IMR-90 (cell line): ENCODE measurements around the gene SLITRK3. TPM values are rescaled to one million over a fixed set of nuclear protein-coding genes. Genes with fewer than 3 reads are reported as not detected.

ENCODE experiments used
- ATAC-seq: fragments of 200-7000 bp; cut with Tn5 transposase; 2 replicates; pipeline ENCODE4 v1.9.1; 2020; ENCODE audit warnings: low read depth, mild to moderate bottlenecking, moderate library complexity
- BruUV-seq: library from RNA; stranded (reverse); fragments of 400-500 nt; replicated peaks from 2 replicates; lab custom pipeline; 2021; lab: Mats Ljungman, UMichigan
- CTCF ChIA-PET: fragments of 300-600 bp; formaldehyde crosslinking; extraction: SDS; loops from one replicate; lab custom pipeline; 2021; ENCODE audit warnings: antibody characterized with exemption; lab: Yijun Ruan, JAX
- POLR2A ChIA-PET: fragments of 300-600 bp; sonication (Branson Sonifier 250); formaldehyde crosslinking; loops from one replicate; lab custom pipeline; 2022; ENCODE audit warnings: antibody characterized with exemption; ENCODE audit not compliant: unreplicated experiment; lab: Charles Lee
- DNase-seq: peaks from one replicate; pipeline ENCODE4 v3.0.0; 2013
- H2AFZ ChIP-seq: replicated peaks from 2 replicates; pipeline ENCODE3; 2013; ENCODE audit warnings: low read length, mild to moderate bottlenecking; ENCODE audit not compliant: poor library complexity
- H2AK5ac ChIP-seq: 2 replicates; pipeline ENCODE4 v1.6.1; 2013; ENCODE audit warnings: low read depth, low read length, inconsistent platforms
- H2AK9ac ChIP-seq: replicated peaks from 2 replicates; pipeline ENCODE3; 2013; ENCODE audit warnings: mild to moderate bottlenecking, low read depth, low read length, moderate library complexity; ENCODE audit not compliant: poor library complexity
- H2BK120ac ChIP-seq: 2 replicates; pipeline ENCODE4 v1.6.1; 2013; ENCODE audit warnings: low read depth, low read length, inconsistent platforms
- H2BK15ac ChIP-seq: 3 replicates; pipeline ENCODE4 v1.6.1; 2013; ENCODE audit warnings: low read depth, low read length, inconsistent platforms
- H2BK20ac ChIP-seq: 2 replicates; pipeline ENCODE4 v1.6.1; 2013; ENCODE audit warnings: low read depth, mild to moderate bottlenecking, inconsistent platforms, low read length, moderate library complexity
- H2BK5ac ChIP-seq: 2 replicates; pipeline ENCODE4 v1.6.1; 2013; ENCODE audit warnings: mild to moderate bottlenecking, low read depth, low read length, inconsistent platforms; ENCODE audit not compliant: poor library complexity, severe bottlenecking
- H3K14ac ChIP-seq: replicated peaks from 2 replicates; pipeline ENCODE4 v1.6.1; 2013; ENCODE audit warnings: low read depth, low read length, inconsistent platforms
- H3K18ac ChIP-seq: 2 replicates; pipeline ENCODE4 v1.6.1; 2013; ENCODE audit warnings: low read depth, low read length, control low read depth
- H3K23ac ChIP-seq: 2 replicates; pipeline ENCODE4 v1.6.1; 2013; ENCODE audit warnings: low read depth, low read length, inconsistent platforms
- H3K27ac ChIP-seq: 2 replicates; pipeline ENCODE4 v1.5.1; 2013; ENCODE audit warnings: mild to moderate bottlenecking, control low read depth, low read length; ENCODE audit not compliant: insufficient read depth
- H3K27me3 ChIP-seq: 2 replicates; pipeline ENCODE4 v1.6.1; 2013; ENCODE audit warnings: low read length; ENCODE audit not compliant: control insufficient read depth, insufficient read depth
- H3K36me3 ChIP-seq: 2 replicates; pipeline ENCODE4 v1.6.1; 2013; ENCODE audit warnings: low read length, mixed read lengths; ENCODE audit not compliant: control insufficient read depth, insufficient read depth
- H3K4ac ChIP-seq: 2 replicates; pipeline ENCODE4 v1.6.1; 2013; ENCODE audit warnings: low read depth, low read length, inconsistent platforms
- H3K4me1 ChIP-seq: 2 replicates; pipeline ENCODE4 v1.6.1; 2013; ENCODE audit warnings: low read length, mixed read lengths; ENCODE audit not compliant: control insufficient read depth, insufficient read depth
- H3K4me2 ChIP-seq: 2 replicates; pipeline ENCODE4 v1.6.1; 2013; ENCODE audit warnings: low read depth, mild to moderate bottlenecking, control low read depth, low read length, moderate library complexity
- H3K4me3 ChIP-seq: 2 replicates; pipeline ENCODE4 v1.5.1; 2013; ENCODE audit warnings: low read depth, mild to moderate bottlenecking, control low read depth, low read length, moderate library complexity; ENCODE audit not compliant: insufficient read depth
- H3K56ac ChIP-seq: 2 replicates; pipeline ENCODE4 v1.6.1; 2013; ENCODE audit warnings: low read length, inconsistent platforms; ENCODE audit not compliant: insufficient read depth; ENCODE audit errors: extremely low read depth
- H3K79me1 ChIP-seq, 2 experiments: 2 replicates each; pipeline ENCODE4 v1.6.1; 2013; ENCODE audit warnings: low read length in 2 of 2, inconsistent platforms in 1 of 2, low read depth in 1 of 2
- H3K9ac ChIP-seq: 2 replicates; pipeline ENCODE4 v1.6.1; 2013; ENCODE audit warnings: low read depth, low read length, control low read depth
- H3K9me1 ChIP-seq: 2 replicates; pipeline ENCODE4 v1.6.1; 2013; ENCODE audit warnings: low read length, inconsistent platforms; ENCODE audit not compliant: insufficient read depth
- H3K9me3 ChIP-seq: 2 replicates; pipeline ENCODE4 v1.6.1; 2013; ENCODE audit warnings: low read length; ENCODE audit not compliant: control insufficient read depth, insufficient read depth
- H4K20me1 ChIP-seq: 2 replicates; pipeline ENCODE4 v1.6.1; 2013; ENCODE audit warnings: low read length, inconsistent platforms; ENCODE audit not compliant: insufficient read depth
- H4K5ac ChIP-seq: 2 replicates; pipeline ENCODE4 v1.6.1; 2013; ENCODE audit warnings: mild to moderate bottlenecking, low read depth, low read length, control low read depth
- H4K8ac ChIP-seq, 2 experiments: 2 replicates each; pipeline ENCODE4 v1.6.1; 2013; ENCODE audit warnings: low read depth in 2 of 2, low read length in 2 of 2, control low read depth in 1 of 2, inconsistent platforms in 1 of 2
- H4K91ac ChIP-seq: 2 replicates; pipeline ENCODE4 v1.6.1; 2013; ENCODE audit warnings: low read depth, low read length, inconsistent platforms; ENCODE audit not compliant: insufficient read depth
- BHLHE40 ChIP-seq: fragments of 150-350 bp; IDR thresholded peaks from 2 replicates; pipeline ENCODE4 v1.6.1; 2016; ENCODE audit warnings: mild to moderate bottlenecking, low read depth, low read length
- CEBPB ChIP-seq: IDR thresholded peaks from 2 replicates; pipeline ENCODE4 v1.6.1; 2012; ENCODE audit warnings: low read depth, low read length, improper control_type of control experiment
- CTCF ChIP-seq: conservative IDR thresholded peaks from 2 replicates; pipeline ENCODE4 v1.5.1; 2012; ENCODE audit warnings: mild to moderate bottlenecking, low read depth, low read length, improper control_type of control experiment
- ELK1 ChIP-seq: fragments of 150-350 bp; IDR thresholded peaks from 2 replicates; pipeline ENCODE4 v1.6.1; 2016; ENCODE audit warnings: low read depth, mild to moderate bottlenecking, low read length, moderate library complexity, borderline replicate concordance
- FOS ChIP-seq: fragments of 150-350 bp; IDR thresholded peaks from 2 replicates; pipeline ENCODE4 v1.6.1; 2016; ENCODE audit warnings: low read depth, low read length
- MAFK ChIP-seq: IDR thresholded peaks from 2 replicates; pipeline ENCODE4 v1.6.1; 2012; ENCODE audit warnings: low read depth, low read length, improper control_type of control experiment
- MAZ ChIP-seq: IDR thresholded peaks from 2 replicates; pipeline ENCODE4 v1.6.1; 2012; ENCODE audit warnings: low read depth, mild to moderate bottlenecking, low read length, improper control_type of control experiment, moderate library complexity, borderline replicate concordance
- MXI1 ChIP-seq: IDR thresholded peaks from 2 replicates; pipeline ENCODE4 v1.6.1; 2012; ENCODE audit warnings: low read depth, mild to moderate bottlenecking, low read length, moderate library complexity, borderline replicate concordance
- NFE2L2 ChIP-seq: fragments of 150-350 bp; IDR thresholded peaks from 2 replicates; pipeline ENCODE4 v1.6.1; 2016; ENCODE audit warnings: low read depth, mild to moderate bottlenecking, low read length
- POLR2A ChIP-seq: IDR thresholded peaks from 2 replicates; pipeline ENCODE4 v1.6.1; 2012; ENCODE audit warnings: mild to moderate bottlenecking, low read depth, low read length
- RAD21 ChIP-seq: IDR thresholded peaks from 2 replicates; pipeline ENCODE4 v1.6.1; 2012; ENCODE audit warnings: low read length, improper control_type of control experiment
- RCOR1 ChIP-seq: IDR thresholded peaks from 2 replicates; pipeline ENCODE4 v1.6.1; 2012; ENCODE audit warnings: mild to moderate bottlenecking, low read length, improper control_type of control experiment; ENCODE audit not compliant: insufficient replicate concordance
- USF2 ChIP-seq: fragments of 150-350 bp; IDR thresholded peaks from 2 replicates; pipeline ENCODE4 v1.6.1; 2017; ENCODE audit warnings: mild to moderate bottlenecking, antibody characterized with exemption, low read length, low read depth
- WGBS, 2 experiments: methylation state at CpG; one replicate each; pipeline versions ENCODE4 v1.1.5 to v1.1.7; 2013; ENCODE audit warnings: missing lambda C conversion rate in 2 of 2; ENCODE audit not compliant: insufficient read length in 1 of 2; ENCODE audit errors: extremely low coverage in 2 of 2; 5-methylcytosine and 5-hydroxymethylcytosine counted together
- dilution Hi-C: fragments of 300-500 bp; cut with HindIII; formaldehyde crosslinking; loops from one replicate; pipeline ENCODE4 v1.14.3; 2018; ENCODE audit warnings: low sequenced_read_pairs; ENCODE audit not compliant: unreplicated experiment
- in situ Hi-C: fragments of 300-500 bp; cut with MboI; formaldehyde crosslinking; loops from 3 replicates; pipeline ENCODE4 v1.14.3; 2019; ENCODE audit warnings: low sequenced_read_pairs, inconsistent platforms, mixed read lengths
- intact Hi-C: fragments of 100-400 bp; cut with micrococcal nuclease; formaldehyde crosslinking; loops from 2 replicates; pipeline ENCODE4 v1.10.0; 2022
- polyA plus RNA-seq, 3 experiments: library from polyadenylated mRNA; depleted of rRNA; stranded (reverse); fragments of >200 nt; gene quantifications; 2 replicates each; pipeline ENCODE4 v1.2.3, GENCODE V29; 2012; ENCODE audit warnings: low replicate concordance in 1 of 3
- total RNA-seq: library from RNA; depleted of rRNA; stranded (reverse); fragments of >200 nt; gene quantifications from 2 replicates; pipeline ENCODE4 v1.2.3, GENCODE V29; 2012

Gene SLITRK3
- total and polyA plus RNA-seq, 2 of the 4 experiments (the other 2 are of a cell fraction) = not detected

- Histone ChIP-seq H3K4ac (no peak overlapping the region), H3K9me1 (no peaks in the 10 kb centered on the region), H2BK15ac (no peak overlapping the region), H2AK5ac (no peak overlapping the region), H3K18ac (no peak overlapping the region), H3K4me3 (no peak overlapping the region), H3K56ac (no peak overlapping the region), H3K23ac (no peak overlapping the region), H3K27ac (no peak overlapping the region), H2BK20ac (no peak overlapping the region), H3K14ac (no peak overlapping the region), H2BK5ac (no peak overlapping the region), H3K4me1 (no peaks in the 10 kb centered on the region), H4K8ac (no peak overlapping the region), H3K36me3 (no peaks in the 10 kb centered on the region), H4K5ac (no peak overlapping the region), H2AFZ (no peak overlapping the region), H3K27me3 (peaks cover 26% of the 10 kb centered on the region), H3K4me2 (no peak overlapping the region), H3K79me1 (no peaks in the 10 kb centered on the region), H2BK120ac (no peak overlapping the region), H4K91ac (no peak overlapping the region), H4K20me1 (no peaks in the 10 kb centered on the region), H2AK9ac (no peak overlapping the region), H3K9ac (no peak overlapping the region), H3K9me3 (peaks cover 3% of the 10 kb centered on the region)
- ATAC-seq (no peak), DNase-seq (no peak)
- dilution Hi-C loops = no loop called here
- in situ Hi-C loops = no loop called here
- no TSS peak for BruUV-seq
- intact Hi-C loops = no loop called here
- ChIA-PET POLR2A (no interaction called here), CTCF (interaction anchor here (0.6 kb wide), 1 partner anchor 1277 kb away, joined by 4 read pairs; no protein-coding TSS in a partner anchor)
- TF ChIP-seq NFE2L2 = no peak
- no peak for TF ChIP-seq MAZ
- TF ChIP-seq FOS = no peak
- no peak for TF ChIP-seq RCOR1
- no peak for TF ChIP-seq CEBPB
- no peak for TF ChIP-seq ELK1
- no peak for TF ChIP-seq MAFK
- TF ChIP-seq BHLHE40 = no peak
- TF ChIP-seq POLR2A = no peak
- TF ChIP-seq RAD21 = no peak
- no peak for TF ChIP-seq CTCF
- TF ChIP-seq USF2 = no peak
- no peak for TF ChIP-seq MXI1
- WGBS, 2 experiments = no CpG with 5 or more reads among the region's 3 CpGs
Observed at GRCh38 chr3:165191491-165191890, 4.7 kb downstream of the SLITRK3 start.
